Retina (tissue), 1 donor: ENCODE measurements around the gene NRXN2.

Experiments
- DNase-seq: peaks from one replicate; pipeline ENCODE4 v3.0.0-alpha.2; 2016

The NRXN2 gene

GRCh38 chr11:64560139-64560771 lies 162.7 kb downstream of the NRXN2 start:
- no peak for DNase-seq

GRCh38 chr11:64559351-64560138 lies 163.5 kb downstream of the NRXN2 start:
- DNase-seq, result no peak

- no peak for DNase-seq
Observed at GRCh38 chr11:64558869-64559268, 164.1 kb downstream of the NRXN2 start.

GRCh38 chr11:64558065-64558745 lies 164.8 kb downstream of the NRXN2 start:
- no peak for DNase-seq

- no peak for DNase-seq
Observed at GRCh38 chr11:64556721-64557250, 166.2 kb downstream of the NRXN2 start.
